Measurements from ENCODE around the gene PRSS1.
"Not testable (repeated sequence)": the region's sequence is repeated elsewhere in the genome, so short reads cannot be mapped to it uniquely, and the experiment has no call there.

PRSS1 gene

DNA sequence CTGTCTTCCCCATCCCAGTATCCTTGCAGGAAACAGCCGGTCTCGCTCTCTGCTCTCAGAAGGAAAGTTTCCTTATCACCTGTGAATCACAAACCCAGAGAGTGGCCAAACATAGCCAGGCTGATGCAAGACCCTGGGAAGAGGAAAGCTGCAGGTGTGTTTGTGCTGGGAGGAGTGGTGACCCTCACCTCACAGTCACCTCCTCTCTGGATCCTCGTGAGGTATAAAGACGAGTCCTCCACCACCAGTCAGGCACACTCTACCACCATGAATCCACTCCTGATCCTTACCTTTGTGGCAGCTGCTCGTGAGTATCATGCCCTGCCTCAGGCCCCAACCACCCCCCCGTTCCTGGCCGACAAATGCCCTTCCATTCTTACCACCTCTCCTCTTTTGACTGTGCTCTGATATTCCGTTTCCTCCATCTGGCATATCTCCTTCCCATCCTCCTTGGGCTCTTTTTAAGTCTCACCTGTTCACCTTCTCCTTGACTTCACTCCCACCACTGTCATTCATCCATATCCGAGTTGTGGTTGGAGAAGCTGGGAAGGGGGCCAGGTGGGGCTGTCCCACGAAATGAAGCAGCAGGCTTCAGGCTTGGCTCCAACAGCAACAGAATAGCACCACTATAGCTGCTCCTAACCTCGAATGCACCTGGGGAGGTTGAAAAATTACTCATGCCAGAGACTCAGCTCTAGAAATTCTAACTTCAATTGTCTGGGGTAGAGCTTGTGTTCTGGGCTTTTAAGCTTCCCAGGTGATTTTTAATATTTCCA lies at the start of gene PRSS1:
TSS of gene PRSS1 (plus strand) at position 255 of the 776 bp plus-strand sequence. CDS start at position 268, 13 bp downstream.
- no peak for DNase-seq

DNA sequence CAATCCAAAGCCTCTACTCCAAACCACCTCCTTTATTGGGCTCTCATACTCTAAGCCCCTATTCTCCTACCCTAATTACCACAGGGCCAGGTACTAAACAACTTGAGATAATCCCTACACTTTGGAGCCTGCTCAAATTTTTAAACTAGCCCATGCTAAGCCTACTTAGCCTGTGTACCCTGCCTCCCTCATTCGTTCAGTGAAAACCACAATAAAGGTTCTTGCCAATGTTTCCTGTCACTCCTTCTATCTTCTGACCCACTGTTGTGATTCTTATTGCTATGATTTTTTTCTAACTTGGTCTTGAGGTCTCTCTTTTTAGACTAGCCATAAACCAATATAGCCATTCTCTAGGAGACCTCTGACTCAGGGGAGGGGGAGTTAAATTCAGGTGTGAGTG lies 48.3 kb upstream of the PRSS1 start:
- not testable (repeated sequence) for DNase-seq

- no peak for DNase-seq
Measured at GRCh38 chr7:142703655-142704305, 45.5 kb upstream of the PRSS1 start.

DNA sequence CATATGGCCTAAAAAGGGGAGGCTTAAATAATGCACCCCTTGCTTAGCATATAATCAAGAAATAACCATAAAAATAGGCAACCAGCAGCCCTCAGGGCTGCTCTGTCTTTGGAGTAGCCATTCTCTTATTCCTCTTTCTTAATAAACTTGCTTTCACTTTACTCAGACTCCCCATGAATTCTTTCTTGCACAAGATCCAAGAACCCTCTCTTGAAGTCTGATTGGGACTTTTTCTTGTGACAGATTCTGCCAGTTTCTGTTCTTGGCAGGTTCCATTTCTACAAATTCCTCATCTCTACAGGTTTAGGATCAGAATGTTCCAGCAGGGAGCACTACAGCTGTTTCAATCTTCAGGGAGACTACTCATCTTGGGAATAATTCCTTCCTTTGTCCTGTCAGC lies 40.5 kb upstream of the PRSS1 start:
- not testable (repeated sequence) for DNase-seq

DNA sequence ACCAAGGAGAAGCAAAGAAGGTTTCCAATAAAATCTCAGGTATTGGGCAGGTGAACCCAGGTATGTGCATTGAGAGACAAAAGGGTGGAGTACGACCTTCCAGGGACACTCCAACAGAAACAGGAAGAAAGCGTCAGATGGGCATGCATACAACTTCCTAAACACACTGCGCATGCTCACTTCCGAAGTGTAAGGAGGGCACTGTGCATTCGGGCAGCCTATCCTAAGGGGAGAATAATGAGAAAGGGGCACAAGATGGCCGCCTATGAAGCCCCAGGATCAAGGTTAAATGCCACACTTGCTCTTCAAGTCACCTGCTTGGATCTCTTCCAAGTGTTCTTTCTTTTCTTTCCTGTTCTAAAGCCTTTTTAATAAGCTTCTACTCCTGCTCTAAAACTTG lies 39.4 kb upstream of the PRSS1 start:
- DNase-seq, result no peak

GRCh38 chr7:142711196-142711595 lies 38.1 kb upstream of the PRSS1 start:
- DNase-seq, result no peak

GRCh38 chr7:142711746-142712616 lies 37.3 kb upstream of the PRSS1 start:
- DNase-seq, result no peak

DNA sequence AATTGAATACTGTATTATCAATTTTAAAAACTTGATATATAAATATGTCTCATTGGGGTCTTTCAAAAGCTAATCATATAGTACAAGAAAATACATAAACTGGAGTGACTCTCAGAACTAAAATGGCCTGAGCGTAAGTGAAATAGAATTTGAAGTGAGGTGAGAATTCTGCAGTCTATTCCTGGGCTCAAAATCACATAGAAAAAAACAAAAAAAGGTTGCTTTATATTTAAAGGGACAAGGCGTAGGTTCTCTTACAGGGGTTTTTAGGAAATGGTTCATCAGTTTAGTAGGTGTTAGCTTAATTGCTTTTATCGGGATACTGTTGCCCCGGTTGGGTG lies 36.7 kb upstream of the PRSS1 start:
- DNase-seq, result no peak

- no peak for DNase-seq
Measured at GRCh38 chr7:142714375-142714774, 34.9 kb upstream of the PRSS1 start.

- DNase-seq, result no peak
Measured at GRCh38 chr7:142716596-142716995, 32.7 kb upstream of the PRSS1 start.

GRCh38 chr7:142717453-142717852 lies 31.8 kb upstream of the PRSS1 start:
- no peak for DNase-seq

GRCh38 chr7:142718313-142718712 lies 31.0 kb upstream of the PRSS1 start:
- no peak for DNase-seq

- DNase-seq, result no peak
Measured at GRCh38 chr7:142720172-142720773, 29.0 kb upstream of the PRSS1 start.

DNA sequence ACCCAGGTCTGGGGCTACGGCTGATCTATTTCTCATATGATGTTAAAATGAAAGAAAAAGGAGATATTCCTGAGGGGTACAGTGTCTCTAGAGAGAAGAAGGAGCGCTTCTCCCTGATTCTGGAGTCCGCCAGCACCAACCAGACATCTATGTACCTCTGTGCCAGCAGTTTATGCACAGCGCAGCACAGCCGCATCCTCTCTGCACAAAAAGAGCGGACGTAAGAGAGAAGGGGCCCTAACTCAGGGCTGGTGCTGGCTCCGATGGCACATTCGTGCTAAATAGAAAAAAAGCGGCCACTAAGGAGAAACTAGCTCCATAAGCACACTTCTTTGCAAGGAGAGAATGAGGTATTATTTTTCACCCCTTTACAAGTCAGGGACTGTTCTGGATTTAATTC lies 28.3 kb upstream of the PRSS1 start:
- DNase-seq, result no peak

DNA sequence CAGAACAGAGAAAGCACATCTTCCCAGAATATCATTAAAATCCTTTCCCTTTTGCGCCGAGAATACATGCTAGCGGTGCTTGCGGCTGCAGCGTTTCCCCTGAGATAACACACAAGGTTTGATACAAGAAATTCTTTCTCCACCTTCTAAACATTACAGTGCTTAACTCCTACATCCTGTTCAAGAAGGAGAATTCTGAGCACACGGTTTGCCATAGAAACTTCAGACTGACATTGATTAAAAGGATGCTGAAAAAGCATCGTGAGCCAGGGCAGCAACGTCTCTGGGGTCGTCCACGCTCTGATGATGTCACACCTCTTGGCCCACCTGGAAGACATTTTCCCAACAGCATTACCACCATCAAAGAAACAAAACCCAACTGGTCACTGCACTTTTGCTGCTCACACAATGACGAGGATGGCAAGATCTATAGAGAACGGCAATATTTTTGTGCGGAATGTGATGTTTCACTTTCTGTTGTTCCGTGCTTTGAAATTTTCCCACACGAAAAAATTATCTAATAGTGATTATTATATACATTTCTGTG lies 27.0 kb upstream of the PRSS1 start:
- no peak for DNase-seq

GRCh38 chr7:142733271-142733670 lies 16.0 kb upstream of the PRSS1 start:
- no peak for DNase-seq

DNA sequence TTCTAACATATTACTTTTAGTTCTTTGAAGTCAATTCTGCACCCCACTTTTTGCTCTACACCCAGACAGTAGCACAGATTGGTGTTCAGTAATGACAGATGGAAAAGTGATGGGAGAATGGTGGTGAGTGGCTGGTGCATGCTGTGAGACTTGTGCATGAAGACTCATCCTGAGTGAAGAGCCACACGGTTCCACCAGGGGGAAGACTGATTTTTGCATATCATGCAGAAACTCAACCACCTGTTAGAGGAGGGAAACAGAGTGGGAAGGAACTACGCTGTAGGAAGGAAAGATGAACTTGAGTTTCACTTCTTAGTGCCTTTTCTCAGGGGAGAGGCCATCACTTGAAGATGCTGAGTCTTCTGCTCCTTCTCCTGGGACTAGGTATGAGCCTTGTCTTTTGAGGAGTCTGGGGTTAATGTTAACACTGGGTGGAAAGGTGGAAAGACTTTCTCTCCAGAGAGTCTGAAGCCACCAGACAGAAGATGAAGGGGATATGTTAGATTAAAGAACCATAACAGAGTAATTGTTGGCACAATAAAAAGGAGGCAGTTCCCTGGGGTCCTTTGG lies 9.3 kb upstream of the PRSS1 start:
- DNase-seq, result no peak

GRCh38 chr7:142740786-142741185 lies 8.5 kb upstream of the PRSS1 start:
- DNase-seq, result no peak

DNA sequence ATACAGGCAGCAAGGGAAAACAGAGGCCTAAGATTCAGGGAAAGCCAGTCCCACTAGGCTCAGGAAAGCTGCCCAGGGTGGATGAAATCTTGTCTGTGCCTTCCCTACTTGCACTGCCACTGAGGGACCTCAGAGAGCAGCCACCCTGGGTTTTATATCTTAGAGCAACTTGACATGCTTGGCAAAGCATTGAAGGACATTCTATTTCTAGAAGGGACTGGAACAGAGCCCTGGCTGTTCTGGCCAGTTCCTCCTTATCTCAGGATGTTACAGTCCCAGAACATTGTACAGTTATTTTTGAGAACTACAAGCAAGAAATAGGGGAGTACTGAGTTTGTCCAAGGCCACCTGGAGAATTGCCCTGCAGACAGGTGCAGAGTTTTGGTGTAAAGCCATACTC lies 7.3 kb upstream of the PRSS1 start:
- not testable (repeated sequence) for DNase-seq

DNA sequence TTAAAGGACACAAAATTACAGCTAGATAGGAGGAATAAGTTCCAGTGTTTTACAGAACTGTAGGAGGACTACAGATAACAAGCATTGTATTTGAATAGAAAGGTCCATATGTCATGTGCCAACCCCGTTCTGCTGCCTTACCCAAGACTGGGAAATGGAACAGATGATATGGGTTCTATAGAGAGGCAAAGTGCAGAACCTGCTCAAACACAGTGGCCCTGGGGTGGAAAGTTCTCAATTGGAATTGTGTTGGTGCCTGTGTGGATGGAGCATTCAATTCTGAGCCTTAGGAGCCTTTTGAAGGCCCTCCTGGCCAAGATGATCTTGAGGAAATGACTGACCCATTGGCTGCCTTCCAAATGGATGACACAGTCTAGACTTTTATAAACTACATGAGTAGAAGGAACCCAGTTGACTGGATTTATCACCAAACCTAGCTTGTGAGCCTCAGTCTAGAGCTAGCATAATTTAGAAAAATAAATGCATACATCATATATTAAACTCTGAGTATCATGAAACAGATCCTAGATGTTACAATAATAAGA lies 4.1 kb upstream of the PRSS1 start:
- DNase-seq, result no peak

DNA sequence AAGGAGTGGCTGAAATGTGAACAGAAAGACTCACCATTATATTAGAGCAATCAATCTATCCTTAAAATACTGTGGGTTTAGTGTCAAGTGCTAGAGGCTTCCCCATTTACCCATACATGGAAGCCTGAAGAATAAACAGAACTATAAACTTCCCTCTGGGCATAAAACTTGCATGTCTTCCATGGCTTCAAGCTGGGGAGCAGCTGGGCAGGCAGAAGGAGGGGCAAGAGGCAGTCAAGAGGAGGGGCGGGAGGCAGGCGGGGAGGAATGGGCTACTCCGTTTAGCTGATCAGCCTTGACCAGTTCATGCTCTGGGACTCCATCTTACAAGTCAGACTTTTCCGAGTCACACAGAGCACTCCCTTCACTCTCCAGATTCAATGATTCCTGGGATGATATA lies 3.5 kb upstream of the PRSS1 start:
- no peak for DNase-seq

DNA sequence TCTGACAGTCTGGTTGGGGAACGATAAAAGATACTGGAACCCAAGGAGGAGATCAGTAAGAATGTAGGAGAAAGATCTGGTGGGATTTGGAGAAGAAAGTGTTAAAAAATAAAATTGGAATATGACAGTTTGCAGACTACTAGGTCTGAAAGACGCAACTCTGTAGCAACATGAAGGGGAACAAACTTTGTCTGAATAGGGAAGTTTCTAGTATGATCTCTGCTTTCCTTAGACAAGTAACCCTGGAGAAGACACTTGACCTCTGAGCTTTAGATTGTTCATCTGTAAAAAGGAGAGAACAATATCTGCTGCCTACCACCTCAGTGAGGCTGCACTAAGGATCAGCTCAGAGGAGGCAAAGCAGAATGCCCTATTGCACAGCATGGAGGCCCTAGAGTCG lies 3.0 kb upstream of the PRSS1 start:
- no peak for DNase-seq
